OCI-LY1 (cell line): ENCODE results near the gene GCNT3.

Experiments
- H2AFZ ChIP-seq: fragments of 200-600 bp; sonication (generic), shearing (Covaris generic); 2 replicates; pipeline ENCODE4 v1.6.0; 2014; ENCODE audit warnings: antibody characterized with exemption, mild to moderate bottlenecking, low read length
- H3F3A ChIP-seq: fragments of 200-600 bp; sonication (generic), shearing (Covaris generic); 2 replicates; pipeline ENCODE4 v1.6.0; 2014; ENCODE audit warnings: mild to moderate bottlenecking, antibody characterized with exemption, low read length, moderate library complexity; ENCODE audit not compliant: insufficient read depth
- H3K27ac ChIP-seq: fragments of 200-600 bp; sonication (generic); 2 replicates; pipeline ENCODE4 v1.5.1; 2014; ENCODE audit warnings: low read length, mixed run types, mild to moderate bottlenecking, low read depth; ENCODE audit not compliant: poor library complexity, severe bottlenecking
- H3K27me3 ChIP-seq: fragments of 200-600 bp; sonication (generic); 2 replicates; pipeline ENCODE4 v1.6.0; 2014; ENCODE audit warnings: antibody characterized with exemption, mild to moderate bottlenecking, low read length, moderate library complexity; ENCODE audit not compliant: insufficient read depth
- H3K36me3 ChIP-seq: fragments of 200-600 bp; sonication (generic); 2 replicates; pipeline ENCODE4 v1.6.1; 2014; ENCODE audit warnings: mild to moderate bottlenecking, antibody characterized with exemption, low read length, moderate library complexity, mixed read lengths; ENCODE audit not compliant: insufficient read depth
- H3K4me1 ChIP-seq: fragments of 200-600 bp; sonication (generic); 2 replicates; pipeline ENCODE4 v1.5.1; 2014; ENCODE audit warnings: mild to moderate bottlenecking, low read length, moderate library complexity; ENCODE audit not compliant: insufficient read depth, severe bottlenecking
- H3K4me2 ChIP-seq: fragments of 200-600 bp; sonication (generic), shearing (Covaris generic); 2 replicates; pipeline ENCODE4 v1.6.1; 2014; ENCODE audit warnings: low read length
- H3K4me3 ChIP-seq: fragments of 200-600 bp; sonication (generic); 2 replicates; pipeline ENCODE4 v1.5.1; 2014; ENCODE audit warnings: low read length, low read depth, mild to moderate bottlenecking, mixed read lengths; ENCODE audit not compliant: poor library complexity, severe bottlenecking
- H3K79me2 ChIP-seq: fragments of 200-600 bp; shearing (Covaris generic); 2 replicates; pipeline ENCODE4 v1.6.1; 2016; ENCODE audit warnings: mixed run types, low read length, mixed read lengths; ENCODE audit not compliant: insufficient read depth
- H3K9ac ChIP-seq: fragments of 200-600 bp; sonication (generic), shearing (Covaris generic); 2 replicates; pipeline ENCODE4 v1.6.1; 2014; ENCODE audit warnings: mild to moderate bottlenecking, low read length, mixed read lengths
- H3K9me2 ChIP-seq: fragments of 200-600 bp; sonication (generic), shearing (Covaris generic); 2 replicates; pipeline ENCODE4 v1.6.1; 2014; ENCODE audit warnings: low read depth, mild to moderate bottlenecking, low read length, mixed read lengths
- H3K9me3 ChIP-seq: fragments of 200-600 bp; shearing (Covaris generic); 2 replicates; pipeline ENCODE4 v1.6.1; 2014; ENCODE audit warnings: low read length, mixed read lengths
- H4K20me1 ChIP-seq: fragments of 200-600 bp; sonication (generic), shearing (Covaris generic); 2 replicates; pipeline ENCODE4 v1.6.0; 2016; ENCODE audit warnings: mild to moderate bottlenecking, low read length; ENCODE audit not compliant: insufficient read depth
- CTCF ChIP-seq: fragments of 200-600 bp; sonication (generic), shearing (Covaris generic); IDR thresholded peaks from 2 replicates; pipeline ENCODE4 v1.5.1; 2017; ENCODE audit warnings: mild to moderate bottlenecking, antibody characterized with exemption, low read length, moderate library complexity, mixed read lengths
- EZH2 ChIP-seq: fragments of 200-600 bp; sonication (generic), shearing (Covaris generic); IDR thresholded peaks from 2 replicates; pipeline ENCODE4 v1.8.0; 2017; ENCODE audit warnings: borderline replicate concordance, mixed run types, mild to moderate bottlenecking, antibody characterized with exemption, low read length, moderate library complexity, mixed read lengths

GCNT3 gene

GRCh38 chr15:59649603-59650002 is 38.0 kb downstream of the GCNT3 start:
- Histone ChIP-seq H2AFZ (no peak overlapping the region), H3K9me3 (peaks cover 6% of the 10 kb centered on the region), H3K27me3 (no peaks in the 10 kb centered on the region), H3K9me2 (no peaks in the 10 kb centered on the region), H3K27ac (no peak overlapping the region), H3K4me1 (peaks cover 12% of the 10 kb centered on the region), H3K79me2 (peaks cover 28% of the 10 kb centered on the region), H3F3A (no peaks in the 10 kb centered on the region), H3K4me2 (no peak overlapping the region), H3K9ac (no peak overlapping the region), H3K36me3 (peaks cover 90% of the 10 kb centered on the region), H4K20me1 (no peaks in the 10 kb centered on the region), H3K4me3 (no peak overlapping the region)
- TF ChIP-seq CTCF (no peak), EZH2 (no peak)

GRCh38 chr15:59654046-59654445 is 42.5 kb downstream of the GCNT3 start:
- Histone ChIP-seq H3K36me3 (peaks cover 57% of the 10 kb centered on the region), H3K79me2 (peaks cover 54% of the 10 kb centered on the region)

GRCh38 chr15:59656897-59657634 is 45.5 kb downstream of the GCNT3 start, which contains the start of gene GTF2A2:
TSS of gene GTF2A2 (minus strand) at chr15:59657515. CDS start at chr15:59652277, 5,238 bp downstream.
- TF ChIP-seq CTCF = no peak
- TF ChIP-seq EZH2 = no peak
- no peaks in the 10 kb centered on the region; the same call in 1 of the 2 replicates for H3F3A ChIP-seq
- H2AFZ ChIP-seq = no peak within 1 kb of the TSS
- H3K9ac ChIP-seq = peak within 1 kb of the TSS; percentile 85
- peak within 1 kb of the TSS; percentile 75 for H3K4me2 ChIP-seq
- peaks cover 46% of the 10 kb centered on the region for H3K36me3 ChIP-seq
- no peaks in the 10 kb centered on the region for H3K27me3 ChIP-seq
- H3K4me1 ChIP-seq = peaks cover 33% of the 10 kb centered on the region
- peaks cover 6% of the 10 kb centered on the region for H3K9me3 ChIP-seq
- H3K79me2 ChIP-seq = peaks cover 51% of the 10 kb centered on the region
- no peaks in the 10 kb centered on the region for H4K20me1 ChIP-seq
- H3K27ac ChIP-seq = peak within 1 kb of the TSS; percentile 29
- H3K9me2 ChIP-seq = no peaks in the 10 kb centered on the region
- H3K4me3 ChIP-seq = peak within 1 kb of the TSS; percentile 80

More at GRCh38 chr15:59654046-59654445, 42.5 kb downstream of the GCNT3 start:
- Histone ChIP-seq H4K20me1 (no peaks in the 10 kb centered on the region), H3K9me3 (peaks cover 6% of the 10 kb centered on the region), H3K9ac (no peak overlapping the region), H3K27me3 (no peaks in the 10 kb centered on the region), H3K4me3 (no peak overlapping the region), H3K4me2 (peak overlapping the region; percentile 4; the same call in 1 of the 2 replicates), H3K4me1 (peaks cover 33% of the 10 kb centered on the region), H3K27ac (no peak overlapping the region), H2AFZ (no peak overlapping the region), H3F3A (no peaks in the 10 kb centered on the region), H3K9me2 (no peaks in the 10 kb centered on the region)
- TF ChIP-seq CTCF (no peak), EZH2 (no peak)
